ENCODE data around the gene SPTBN5.

The SPTBN5 gene

DNA sequence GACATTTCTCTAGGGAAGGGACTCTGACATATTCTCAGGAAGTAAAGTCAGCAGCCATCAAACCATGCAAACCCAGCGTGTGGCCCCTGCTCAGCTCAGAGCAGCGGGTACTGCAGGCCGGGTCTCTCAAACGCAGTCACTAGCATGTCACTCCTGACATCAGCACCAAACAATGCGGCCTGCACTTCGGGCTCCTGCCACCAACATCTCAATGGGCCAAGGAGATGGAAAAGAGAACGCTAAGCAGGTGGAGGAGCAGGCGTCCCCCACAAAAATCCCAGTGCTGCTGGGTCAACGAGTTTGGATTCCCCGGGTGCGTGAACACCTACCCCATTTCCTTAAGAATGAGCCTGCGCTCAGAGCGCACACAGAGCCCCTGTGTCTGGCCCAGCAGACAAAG lies 9.9 kb upstream of the SPTBN5 start:
- no peak for DNase-seq

DNA sequence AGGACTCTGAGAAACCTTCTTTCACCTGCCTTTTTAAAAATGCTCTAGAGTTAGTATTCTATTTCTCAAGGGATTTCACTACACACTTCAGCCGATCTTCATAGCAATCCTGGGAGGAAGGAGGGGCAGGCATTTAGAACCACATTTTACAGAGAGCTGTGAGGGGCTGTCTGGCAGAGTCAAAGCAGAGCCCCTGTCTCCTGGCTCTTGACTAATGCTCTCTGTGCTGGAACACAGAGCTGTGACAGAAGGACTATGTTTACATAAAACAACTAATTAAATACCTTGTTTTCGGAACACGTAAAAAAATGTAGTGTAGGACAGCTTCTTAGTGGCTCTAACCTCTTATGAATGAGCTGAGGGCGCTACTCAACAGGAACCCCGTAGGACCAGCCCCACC lies 7.6 kb upstream of the SPTBN5 start:
- DNase-seq, result no peak

- DNase-seq, result no peak
These were observed 6.9 kb upstream of the SPTBN5 start for GRCh38 chr15:41900526-41901380.

DNA sequence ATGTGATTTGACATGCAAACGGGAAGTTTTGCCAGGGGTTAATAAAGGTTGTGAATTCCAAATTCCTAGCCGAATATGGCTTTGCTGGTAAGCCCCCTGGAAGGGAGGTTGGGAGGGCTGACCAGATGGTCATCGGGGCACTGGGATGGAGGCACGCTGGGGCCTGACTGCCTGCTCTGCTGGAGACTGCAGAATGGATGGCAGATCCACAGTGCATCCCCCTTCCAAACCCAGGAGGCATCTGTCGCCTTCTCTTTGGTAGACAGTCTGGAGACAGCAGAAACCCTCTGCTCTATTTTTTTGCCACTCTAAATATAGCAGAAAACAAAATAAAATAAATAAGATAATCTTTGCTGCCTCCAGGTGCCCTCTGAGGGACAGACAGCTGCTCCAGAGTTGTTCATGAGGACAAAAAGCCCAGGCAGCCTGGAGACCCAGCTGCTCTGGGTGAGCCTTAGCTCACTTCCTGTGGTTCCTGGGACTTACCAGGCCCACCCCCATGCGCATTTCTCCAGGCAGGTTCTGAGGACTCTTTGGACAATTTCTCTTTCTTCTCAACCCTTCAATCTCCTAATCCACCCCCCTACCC lies 6.1 kb upstream of the SPTBN5 start:
- DNase-seq, result no peak

DNA sequence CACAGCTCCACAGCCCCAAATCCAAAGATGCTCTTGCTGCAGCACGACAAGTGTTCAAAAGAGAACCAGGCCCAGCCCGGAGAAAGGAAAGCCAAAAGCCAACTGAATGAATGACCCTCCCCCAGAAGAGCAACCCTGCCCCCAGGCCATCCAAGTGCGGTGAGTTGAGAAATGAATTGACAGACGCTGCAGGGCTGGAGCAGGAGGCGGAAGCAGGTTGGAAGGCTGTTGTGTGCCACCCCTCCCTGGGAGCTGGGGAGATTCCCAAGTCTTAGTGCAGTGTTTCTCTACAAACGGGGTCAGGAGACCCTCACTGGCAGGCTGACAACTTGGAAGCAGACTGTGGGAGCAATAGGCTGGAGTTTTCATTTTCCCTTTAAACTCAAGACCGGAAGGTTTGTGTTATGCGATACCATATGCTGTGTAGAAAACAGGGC lies 3.5 kb upstream of the SPTBN5 start:
- DNase-seq, result no peak

GRCh38 chr15:41896566-41896965 lies 2.7 kb upstream of the SPTBN5 start:
- DNase-seq, result no peak

GRCh38 chr15:41895957-41896356 lies 2.1 kb upstream of the SPTBN5 start:
- no peak for DNase-seq

DNA sequence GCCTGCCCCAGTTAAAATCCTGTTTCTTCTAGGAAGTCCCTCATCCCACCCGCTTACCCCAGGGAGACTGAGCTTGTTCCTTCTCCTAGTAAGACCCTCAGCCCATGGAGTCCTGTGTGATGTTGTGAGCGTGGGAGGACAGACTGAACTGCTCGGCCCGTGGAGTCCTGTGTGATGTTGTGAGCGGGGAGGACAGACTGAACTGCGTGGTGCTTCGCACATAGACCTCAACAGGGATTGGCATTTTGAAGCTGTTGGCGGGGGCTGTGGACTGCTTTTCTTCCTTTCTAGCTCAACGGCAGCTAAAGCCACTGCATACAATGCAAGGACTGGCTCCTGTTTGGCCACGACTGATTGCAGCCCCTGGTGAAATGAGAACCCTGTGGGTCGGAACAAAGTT lies 1.6 kb upstream of the SPTBN5 start:
- DNase-seq, result no peak

DNA sequence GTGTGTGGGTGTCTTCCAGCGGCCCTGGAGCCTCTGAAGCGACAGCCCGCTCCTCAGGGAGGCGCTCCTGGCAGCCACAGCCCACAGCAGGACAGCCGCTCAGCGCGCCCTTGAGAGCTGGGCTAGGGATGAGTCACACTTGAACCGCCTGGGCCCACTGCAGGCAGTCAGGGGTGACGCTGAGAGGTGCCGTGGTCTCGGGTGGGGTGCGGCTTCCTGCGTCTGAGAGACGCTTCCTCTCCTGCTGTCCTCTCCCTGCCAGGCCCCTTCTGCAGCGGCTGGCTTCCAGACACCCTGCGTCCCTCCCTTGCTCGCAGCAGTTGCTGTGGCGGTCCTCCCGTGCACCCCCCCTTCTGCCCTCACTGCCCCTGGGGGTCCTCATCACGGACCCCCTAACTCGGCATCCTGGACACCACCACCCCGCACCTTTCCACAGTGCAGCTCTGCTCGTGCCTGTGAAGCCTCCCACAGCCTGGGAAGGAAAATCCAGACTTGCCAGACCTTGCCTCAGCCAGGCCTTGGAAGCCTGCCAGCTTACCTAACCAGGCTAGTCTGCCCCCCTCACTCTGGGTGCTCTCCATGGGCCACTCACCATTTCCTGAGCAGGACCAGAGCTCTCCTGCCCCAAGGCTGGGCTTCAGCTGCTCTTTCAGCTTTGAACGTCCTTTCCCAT lies 1.1 kb upstream of the SPTBN5 start:
- peak; percentile 62 for DNase-seq

GRCh38 chr15:41894251-41894790 lies 468 bp upstream of the SPTBN5 start:
- DNase-seq, result no peak

DNA sequence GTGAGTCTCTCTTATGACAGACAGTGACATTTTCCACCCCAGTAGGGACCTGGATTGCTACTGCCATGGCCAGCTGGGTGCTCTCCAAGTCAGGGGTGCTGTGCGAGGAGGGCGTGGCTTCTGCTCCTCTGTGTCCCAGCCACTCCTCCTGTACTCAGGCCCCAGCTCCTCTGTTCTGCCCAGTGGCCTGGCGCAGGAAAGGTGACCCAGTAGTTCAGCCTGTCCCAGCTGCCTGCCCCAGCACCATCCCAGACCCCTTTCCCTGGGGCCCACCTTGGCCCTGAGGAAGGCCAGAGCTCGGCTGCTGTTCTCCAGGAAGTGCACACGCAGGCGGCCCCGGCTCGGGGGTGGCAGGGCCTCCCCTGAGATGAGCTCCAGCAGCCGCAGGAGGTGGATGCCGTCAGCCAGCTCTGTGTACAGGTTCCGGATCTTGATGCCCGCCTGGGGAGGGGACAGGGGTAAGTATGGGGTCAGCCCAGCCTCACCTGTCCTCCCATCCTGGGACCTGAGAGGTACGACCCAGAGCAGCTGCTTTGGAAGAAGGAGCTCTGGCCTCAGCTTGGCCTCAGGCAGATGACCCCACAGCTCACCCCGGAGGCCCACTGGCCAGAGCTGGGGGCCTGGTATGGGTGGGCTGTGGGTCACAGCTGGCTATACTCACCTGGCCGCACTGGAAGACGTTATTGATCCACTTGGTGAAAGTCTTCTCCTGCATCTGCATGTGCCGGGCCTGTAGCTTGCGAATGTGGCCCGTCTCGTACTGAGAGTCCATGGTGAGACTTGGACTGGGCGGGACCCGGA lies 1.0 kb downstream of the SPTBN5 start:
- peak; percentile 67 for DNase-seq

- peak; percentile 95 for DNase-seq
These were observed 1.9 kb downstream of the SPTBN5 start for GRCh38 chr15:41891946-41892345.

DNA sequence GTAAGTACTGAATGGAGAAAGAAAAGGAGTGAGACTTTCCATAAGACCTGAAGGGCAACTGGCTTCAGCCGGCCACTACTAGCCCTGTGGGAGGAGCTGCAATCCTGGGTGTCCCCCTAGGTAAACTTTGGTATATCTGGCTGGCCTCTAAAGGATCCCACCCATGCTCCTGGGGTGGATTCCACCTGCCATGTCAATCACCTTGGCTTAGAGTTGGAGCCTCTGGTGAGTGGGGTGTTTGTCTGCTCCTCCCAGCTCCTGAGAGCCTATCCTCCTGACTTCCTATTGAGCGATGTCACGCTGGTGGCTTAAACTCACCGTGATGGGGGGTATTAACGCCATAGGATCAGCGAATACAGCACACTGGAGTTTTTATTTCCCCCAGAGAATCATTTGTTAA lies 2.6 kb downstream of the SPTBN5 start:
- DNase-seq, result peak; percentile 45

GRCh38 chr15:41890050-41890690 lies 3.7 kb downstream of the SPTBN5 start:
- no peak for DNase-seq

GRCh38 chr15:41888662-41889253 lies 5.1 kb downstream of the SPTBN5 start:
- DNase-seq, result no peak

GRCh38 chr15:41887893-41888292 lies 6.0 kb downstream of the SPTBN5 start:
- DNase-seq, result no peak

GRCh38 chr15:41887161-41887560 lies 6.7 kb downstream of the SPTBN5 start:
- no peak for DNase-seq

- DNase-seq, result no peak
These were observed 7.1 kb downstream of the SPTBN5 start for GRCh38 chr15:41886741-41887140.

DNA sequence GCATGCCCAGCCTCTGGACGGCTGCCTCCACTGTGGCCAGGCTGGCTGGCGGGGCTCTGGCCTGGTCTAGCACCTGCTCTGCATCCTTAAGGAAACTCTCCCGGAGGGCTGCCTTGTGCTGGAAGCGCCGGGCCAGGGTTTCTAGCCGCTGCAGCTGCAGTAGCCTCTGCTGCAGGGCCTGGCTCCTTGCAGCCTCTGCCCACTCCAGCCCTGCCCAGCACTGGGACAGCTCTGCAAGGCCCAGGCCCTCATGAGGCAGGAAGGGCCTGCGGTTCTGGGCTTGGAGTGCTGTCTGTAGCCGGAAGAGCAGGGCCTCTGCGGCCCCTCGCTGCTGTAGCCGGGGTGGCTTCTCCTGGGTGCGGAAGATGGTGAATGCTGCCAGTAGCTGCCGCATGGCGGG lies 8.0 kb downstream of the SPTBN5 start:
- no peak for DNase-seq

DNA sequence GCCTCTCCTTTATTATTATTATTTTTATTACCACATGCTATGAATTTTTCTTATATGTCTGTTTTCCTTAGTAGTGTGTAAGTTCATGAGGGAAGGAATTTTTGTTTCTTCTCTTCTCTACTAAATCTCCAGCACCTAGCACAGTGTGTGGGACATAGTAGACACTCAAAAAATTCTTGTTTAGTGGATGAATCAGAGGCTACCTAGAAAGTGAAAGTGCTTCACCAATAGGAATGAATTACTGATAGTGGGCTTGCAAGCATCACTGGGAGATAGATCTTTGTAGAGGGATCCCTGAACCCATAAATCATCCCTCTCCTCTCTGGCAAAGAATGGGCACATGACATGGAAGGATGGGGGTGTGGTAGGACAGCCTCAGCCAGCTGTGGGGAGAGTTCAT lies 8.5 kb downstream of the SPTBN5 start:
- no peak for DNase-seq

GRCh38 chr15:41884458-41884857 lies 9.4 kb downstream of the SPTBN5 start:
- no peak for DNase-seq

DNA sequence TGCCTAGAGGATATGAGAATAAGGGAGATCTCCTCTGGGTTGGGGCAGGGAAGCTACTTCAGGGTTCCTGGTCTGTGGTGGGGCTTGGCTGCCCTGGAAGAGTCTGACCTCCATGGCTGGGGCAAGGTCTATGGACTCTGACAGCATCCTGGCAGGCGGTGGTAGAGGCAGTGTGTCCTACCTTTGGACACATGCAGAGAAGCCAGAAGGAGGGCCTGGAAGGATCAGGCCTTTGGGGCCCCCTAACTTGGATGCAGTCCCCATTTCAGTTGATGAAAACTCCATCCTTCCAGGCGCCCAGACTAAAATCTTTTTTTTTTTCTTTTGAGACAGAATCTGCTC lies 10.4 kb downstream of the SPTBN5 start:
- DNase-seq, result no peak
